Measurements from ENCODE around the gene STK11IP. TPM values are rescaled to one million over a fixed set of nuclear protein-coding genes. Genes with fewer than 3 reads are reported as not detected.

The STK11IP gene
- total and polyA plus RNA-seq, 9 of the 15 experiments (the other 6 are each of a cell fraction or from before 2014, with no cell fraction given), result 0.52 to 21.7 (median 5.6) TPM

DNA sequence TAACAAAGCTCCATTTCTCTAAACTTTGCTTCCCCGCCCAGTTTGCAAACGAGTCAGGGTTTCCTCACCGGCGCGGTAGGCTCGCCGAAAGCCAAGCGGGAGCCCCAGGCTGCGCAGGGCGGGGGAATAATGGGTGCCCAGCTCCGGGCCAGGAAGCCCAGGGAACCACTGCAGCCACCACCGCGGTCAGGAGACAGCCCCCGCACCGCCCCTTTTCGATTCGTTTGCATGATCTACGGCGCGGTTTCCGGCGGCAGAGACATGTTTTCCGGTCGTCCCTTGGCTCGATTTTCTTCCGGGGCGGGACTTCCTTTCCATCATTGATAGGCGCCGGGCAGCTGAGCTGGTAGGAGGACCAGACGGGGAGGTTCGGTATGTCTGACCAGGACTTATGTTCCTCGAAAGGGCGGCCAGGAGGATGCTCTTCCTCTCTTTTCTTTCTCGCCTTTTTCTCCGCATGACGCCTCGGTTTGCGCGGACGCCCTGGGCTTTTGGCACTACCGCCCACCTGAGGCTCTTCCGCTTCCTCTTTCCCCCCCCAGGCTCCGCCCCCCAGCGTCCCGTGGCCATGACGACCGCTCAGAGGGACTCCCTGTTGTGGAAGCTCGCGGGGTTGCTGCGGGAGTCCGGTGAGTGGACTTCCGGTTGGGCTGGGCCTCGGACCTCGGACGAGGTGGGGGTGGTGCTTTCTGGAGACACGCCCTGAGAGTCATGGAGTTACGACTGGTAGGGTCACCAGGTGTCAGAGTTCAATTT, at the start of gene STK11IP (continued):
- peak; percentile 82 for TF ChIP-seq POLR2B (IDR thresholded peaks at IDR 0.05; ENCODE audit: low read depth, partially characterized antibody)
- TF ChIP-seq, protein P1, sequence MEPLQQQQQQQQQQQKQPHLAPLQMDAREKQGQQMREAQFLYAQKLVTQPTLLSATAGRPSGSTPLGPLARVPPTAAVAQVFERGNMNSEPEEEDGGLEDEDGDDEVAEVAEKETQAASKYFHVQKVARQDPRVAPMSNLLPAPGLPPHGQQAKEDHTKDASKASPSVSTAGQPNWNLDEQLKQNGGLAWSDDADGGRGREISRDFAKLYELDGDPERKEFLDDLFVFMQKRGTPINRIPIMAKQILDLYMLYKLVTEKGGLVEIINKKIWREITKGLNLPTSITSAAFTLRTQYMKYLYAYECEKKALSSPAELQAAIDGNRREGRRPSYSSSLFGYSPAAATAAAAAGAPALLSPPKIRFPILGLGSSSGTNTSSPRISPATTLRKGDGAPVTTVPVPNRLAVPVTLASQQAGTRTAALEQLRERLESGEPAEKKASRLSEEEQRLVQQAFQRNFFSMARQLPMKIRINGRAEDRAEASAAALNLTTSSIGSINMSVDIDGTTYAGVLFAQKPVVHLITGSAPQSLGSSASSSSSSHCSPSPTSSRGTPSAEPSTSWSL (CRISPR knock-in tag; IDR thresholded peaks at IDR 0.05; ENCODE audit: borderline replicate concordance), result no peak
- TF ChIP-seq ZBTB17 (CRISPR knock-in tag; IDR thresholded peaks at IDR 0.05), result no peak
- no peak for TF ChIP-seq TSC22D4 (tag; IDR thresholded peaks at IDR 0.05)
- no peak for TF ChIP-seq STAG1 (CRISPR knock-in tag; IDR thresholded peaks at IDR 0.05; ENCODE audit: borderline replicate concordance)
- peak; percentile 97 to 98 for TF ChIP-seq SIN3A (IDR thresholded peaks at IDR 0.05; ENCODE audit: borderline replicate concordance in 2 of 2, control insufficient read depth in 1 of 2, low read depth in 2 of 2, low read length in 2 of 2)
- TF ChIP-seq ZNF121 (CRISPR knock-in tag; conservative IDR thresholded peaks at IDR 0.05), result no peak
- TF ChIP-seq, protein P2, sequence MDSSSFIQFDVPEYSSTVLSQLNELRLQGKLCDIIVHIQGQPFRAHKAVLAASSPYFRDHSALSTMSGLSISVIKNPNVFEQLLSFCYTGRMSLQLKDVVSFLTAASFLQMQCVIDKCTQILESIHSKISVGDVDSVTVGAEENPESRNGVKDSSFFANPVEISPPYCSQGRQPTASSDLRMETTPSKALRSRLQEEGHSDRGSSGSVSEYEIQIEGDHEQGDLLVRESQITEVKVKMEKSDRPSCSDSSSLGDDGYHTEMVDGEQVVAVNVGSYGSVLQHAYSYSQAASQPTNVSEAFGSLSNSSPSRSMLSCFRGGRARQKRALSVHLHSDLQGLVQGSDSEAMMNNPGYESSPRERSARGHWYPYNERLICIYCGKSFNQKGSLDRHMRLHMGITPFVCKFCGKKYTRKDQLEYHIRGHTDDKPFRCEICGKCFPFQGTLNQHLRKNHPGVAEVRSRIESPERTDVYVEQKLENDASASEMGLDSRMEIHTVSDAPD (CRISPR knock-in tag; IDR thresholded peaks at IDR 0.05), result no peak
- 0 out of 2 replicates have a peak, but pooled peaks have one; percentile 16 for TF ChIP-seq ZNF431 (CRISPR knock-in tag; IDR thresholded peaks at IDR 0.05)
- no peak for TF ChIP-seq PRPF4 (IDR thresholded peaks at IDR 0.05; ENCODE audit: insufficient read depth, low read depth, low read length, poor library complexity, severe bottlenecking)
- TF ChIP-seq L3MBTL2 (IDR thresholded peaks at IDR 0.05), result 0 out of 2 replicates have a peak, but pooled peaks have one; percentile 40
- no peak for TF ChIP-seq EHMT2 (IDR thresholded peaks at IDR 0.05)
- no peak for TF ChIP-seq ZNF507 (tag; conservative IDR thresholded peaks at IDR 0.05)
- TF ChIP-seq ATF7 (IDR thresholded peaks at IDR 0.05), result peak; percentile 72
- TF ChIP-seq NFRKB (IDR thresholded peaks at IDR 0.05; ENCODE audit: low read depth), result peak; percentile 88
- TF ChIP-seq, protein P3, sequence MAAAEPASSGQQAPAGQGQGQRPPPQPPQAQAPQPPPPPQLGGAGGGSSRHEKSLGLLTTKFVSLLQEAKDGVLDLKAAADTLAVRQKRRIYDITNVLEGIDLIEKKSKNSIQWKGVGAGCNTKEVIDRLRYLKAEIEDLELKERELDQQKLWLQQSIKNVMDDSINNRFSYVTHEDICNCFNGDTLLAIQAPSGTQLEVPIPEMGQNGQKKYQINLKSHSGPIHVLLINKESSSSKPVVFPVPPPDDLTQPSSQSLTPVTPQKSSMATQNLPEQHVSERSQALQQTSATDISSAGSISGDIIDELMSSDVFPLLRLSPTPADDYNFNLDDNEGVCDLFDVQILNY (CRISPR knock-in tag; IDR thresholded peaks at IDR 0.05), result no peak
- TF ChIP-seq ZNF830 (CRISPR knock-in tag; IDR thresholded peaks at IDR 0.05), result no peak
- TF ChIP-seq E2F3 (CRISPR knock-in tag; IDR thresholded peaks at IDR 0.05), result no peak
- no peak for TF ChIP-seq ZNF695 (CRISPR knock-in tag; IDR thresholded peaks at IDR 0.05)
- TF ChIP-seq CREBBP (IDR thresholded peaks at IDR 0.05; ENCODE audit: low read depth, low read length), result no peak
- no peak for TF ChIP-seq ZNF76 (CRISPR knock-in tag; IDR thresholded peaks at IDR 0.05; ENCODE audit: borderline replicate concordance)
- no peak for TF ChIP-seq NCOR1 (IDR thresholded peaks at IDR 0.05)
- TF ChIP-seq, protein P4, sequence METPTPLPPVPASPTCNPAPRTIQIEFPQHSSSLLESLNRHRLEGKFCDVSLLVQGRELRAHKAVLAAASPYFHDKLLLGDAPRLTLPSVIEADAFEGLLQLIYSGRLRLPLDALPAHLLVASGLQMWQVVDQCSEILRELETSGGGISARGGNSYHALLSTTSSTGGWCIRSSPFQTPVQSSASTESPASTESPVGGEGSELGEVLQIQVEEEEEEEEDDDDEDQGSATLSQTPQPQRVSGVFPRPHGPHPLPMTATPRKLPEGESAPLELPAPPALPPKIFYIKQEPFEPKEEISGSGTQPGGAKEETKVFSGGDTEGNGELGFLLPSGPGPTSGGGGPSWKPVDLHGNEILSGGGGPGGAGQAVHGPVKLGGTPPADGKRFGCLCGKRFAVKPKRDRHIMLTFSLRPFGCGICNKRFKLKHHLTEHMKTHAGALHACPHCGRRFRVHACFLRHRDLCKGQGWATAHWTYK (CRISPR knock-in tag; IDR thresholded peaks at IDR 0.05), result no peak
- TF ChIP-seq STAT5B (CRISPR knock-in tag; IDR thresholded peaks at IDR 0.05), result no peak
- TF ChIP-seq EGR1 (conservative IDR thresholded peaks at IDR 0.05), result peak; percentile 68
- peak; percentile 43; the same call in 1 of the 2 replicates for TF ChIP-seq PML (IDR thresholded peaks at IDR 0.05; ENCODE audit: low read length)

Data from K562 (cell line).